Large intestine (tissue), 3 donors: ENCODE results near the gene PRKN. TPM values are rescaled to one million over a fixed set of nuclear protein-coding genes. Genes with fewer than 3 reads are reported as not detected.

Source experiments
- DNase-seq, 2 donors: peaks; one replicate each; pipeline versions ENCODE4 v3.0.0 to v3.0.0-alpha.2; 2013
- H3K27ac ChIP-seq: one replicate; pipeline ENCODE4 v1.5.1; 2013; ENCODE audit warnings: low read length
- H3K27me3 ChIP-seq: 2 replicates; pipeline ENCODE4 v1.6.1; 2013; ENCODE audit warnings: low read length; ENCODE audit not compliant: control insufficient read depth, insufficient read depth
- H3K36me3 ChIP-seq: 2 replicates; pipeline ENCODE4 v1.6.1; 2013; ENCODE audit warnings: low read length; ENCODE audit not compliant: control insufficient read depth, insufficient read depth
- H3K4me1 ChIP-seq: one replicate; pipeline ENCODE4 v1.6.1; 2013; ENCODE audit warnings: low read length; ENCODE audit not compliant: control insufficient read depth, insufficient read depth
- H3K4me3 ChIP-seq: one replicate; pipeline ENCODE4 v1.5.1; 2013; ENCODE audit warnings: low read length
- H3K9me3 ChIP-seq: one replicate; pipeline ENCODE4 v1.6.1; 2013; ENCODE audit warnings: mild to moderate bottlenecking, low read depth, low read length, moderate library complexity; ENCODE audit not compliant: control insufficient read depth
- WGBS: methylation state at CpG from one replicate; pipeline ENCODE4 v1.1.5; 2013; ENCODE audit warnings: low lambda C conversion rate; ENCODE audit not compliant: insufficient coverage; 5-methylcytosine and 5-hydroxymethylcytosine counted together
- polyA plus RNA-seq: library from polyadenylated mRNA; unstranded; fragments of 120-200 nt; gene quantifications from one replicate; pipeline ENCODE4 v1.2.1, GENCODE V29; 2013

Gene PRKN
- polyA plus RNA-seq, 1 donor: 2.5 TPM

- no peaks in the 10 kb centered on the region for H3K4me1 ChIP-seq
- WGBS: 83% methylated on average over 1 of the region's 6 CpGs
- no peaks in the 10 kb centered on the region for H3K36me3 ChIP-seq
Observed at GRCh38 chr6:161446296-161446925, 1281.2 kb downstream of the PRKN start.

GRCh38 chr6:161445021-161445799 is 1282.4 kb downstream of the PRKN start:
- H3K27ac ChIP-seq: no peak overlapping the region
- no peak overlapping the region for H3K4me3 ChIP-seq
- H3K4me1 ChIP-seq: no peaks in the 10 kb centered on the region
- no CpG with 5 or more reads among the region's 20 CpGs for whole genome bisulfite sequencing
- no peaks in the 10 kb centered on the region for H3K9me3 ChIP-seq
- no peaks in the 10 kb centered on the region for H3K27me3 ChIP-seq
- H3K36me3 ChIP-seq: no peaks in the 10 kb centered on the region
- no peak for DNase-seq

More at GRCh38 chr6:161446296-161446925, 1281.2 kb downstream of the PRKN start:
- Histone ChIP-seq H3K27ac (no peak overlapping the region), H3K27me3 (no peaks in the 10 kb centered on the region), H3K4me3 (no peak overlapping the region), H3K9me3 (no peaks in the 10 kb centered on the region)
- DNase-seq: no peak

- Histone ChIP-seq H3K4me1 (no peaks in the 10 kb centered on the region), H3K27ac (no peak overlapping the region), H3K9me3 (no peaks in the 10 kb centered on the region), H3K27me3 (no peaks in the 10 kb centered on the region), H3K36me3 (no peaks in the 10 kb centered on the region), H3K4me3 (no peak overlapping the region)
- peak in 1 of 2 donors; percentile 18 for DNase-seq
- no CpG with 5 or more reads among the region's 15 CpGs for WGBS
Observed at GRCh38 chr6:161444464-161444863, 1283.1 kb downstream of the PRKN start.

- H3K36me3 ChIP-seq: no peaks in the 10 kb centered on the region
- no peaks in the 10 kb centered on the region for H3K9me3 ChIP-seq
- H3K27ac ChIP-seq: no peak overlapping the region
- no peaks in the 10 kb centered on the region for H3K27me3 ChIP-seq
- H3K4me1 ChIP-seq: no peaks in the 10 kb centered on the region
- H3K4me3 ChIP-seq: no peak overlapping the region
- WGBS: no CpG with 5 or more reads among the region's 8 CpGs
- DNase-seq: no peak
Observed at GRCh38 chr6:161443848-161444247, 1283.7 kb downstream of the PRKN start.

- Histone ChIP-seq H3K36me3 (no peaks in the 10 kb centered on the region), H3K4me3 (no peak overlapping the region), H3K27ac (no peak overlapping the region), H3K4me1 (no peaks in the 10 kb centered on the region), H3K9me3 (no peaks in the 10 kb centered on the region), H3K27me3 (no peaks in the 10 kb centered on the region)
- no peak for DNase-seq
- no CpG with 5 or more reads among the region's 15 CpGs for WGBS
Observed at GRCh38 chr6:161442420-161442819, 1285.1 kb downstream of the PRKN start.

- WGBS: no CpG with 5 or more reads among the region's 4 CpGs
- H3K4me1 ChIP-seq: peaks cover 3% of the 10 kb centered on the region
- H3K9me3 ChIP-seq: no peaks in the 10 kb centered on the region
- DNase-seq: no peak
- no peaks in the 10 kb centered on the region for H3K27me3 ChIP-seq
- no peak overlapping the region for H3K27ac ChIP-seq
- H3K36me3 ChIP-seq: no peaks in the 10 kb centered on the region
- H3K4me3 ChIP-seq: no peak overlapping the region
Observed at GRCh38 chr6:161440299-161440698, 1287.3 kb downstream of the PRKN start.

GRCh38 chr6:161439093-161439492 is 1288.5 kb downstream of the PRKN start:
- H3K9me3 ChIP-seq: no peaks in the 10 kb centered on the region
- no peaks in the 10 kb centered on the region for H3K27me3 ChIP-seq
- peaks cover 3% of the 10 kb centered on the region for H3K4me1 ChIP-seq
- no peak for DNase-seq
- H3K36me3 ChIP-seq: no peaks in the 10 kb centered on the region
- H3K27ac ChIP-seq: no peak overlapping the region
- no peak overlapping the region for H3K4me3 ChIP-seq
- 80% methylated on average over 1 of the region's 12 CpGs for WGBS

- no peak overlapping the region for H3K4me3 ChIP-seq
- DNase-seq: no peak
- H3K4me1 ChIP-seq: peaks cover 3% of the 10 kb centered on the region
- H3K9me3 ChIP-seq: no peaks in the 10 kb centered on the region
- H3K27ac ChIP-seq: no peak overlapping the region
- H3K27me3 ChIP-seq: no peaks in the 10 kb centered on the region
- no peaks in the 10 kb centered on the region for H3K36me3 ChIP-seq
- WGBS: 92% methylated on average over 8 of the region's 12 CpGs
Observed at GRCh38 chr6:161438430-161439030, 1289.0 kb downstream of the PRKN start.

- Histone ChIP-seq H3K27ac (no peak overlapping the region), H3K4me3 (no peak overlapping the region), H3K36me3 (no peaks in the 10 kb centered on the region), H3K4me1 (peaks cover 3% of the 10 kb centered on the region), H3K9me3 (no peaks in the 10 kb centered on the region), H3K27me3 (no peaks in the 10 kb centered on the region)
- WGBS: no CpG with 5 or more reads among the region's 3 CpGs
- no peak for DNase-seq
Observed at GRCh38 chr6:161437851-161438250, 1289.7 kb downstream of the PRKN start.

- H3K36me3 ChIP-seq: no peaks in the 10 kb centered on the region
- WGBS: 100% methylated on average over 1 of the region's 7 CpGs
- no peak for DNase-seq
- no peak overlapping the region for H3K27ac ChIP-seq
- no peak overlapping the region for H3K4me3 ChIP-seq
- H3K4me1 ChIP-seq: peaks cover 3% of the 10 kb centered on the region
- H3K9me3 ChIP-seq: no peaks in the 10 kb centered on the region
- no peaks in the 10 kb centered on the region for H3K27me3 ChIP-seq
Observed at GRCh38 chr6:161436106-161436876, 1291.3 kb downstream of the PRKN start.
